Neural cell (in vitro differentiated cells): Measurements from ENCODE around the gene CCDC17. TPM values are rescaled to one million over a fixed set of nuclear protein-coding genes. Genes with fewer than 3 reads are reported as not detected.

Experiments
- H2AFZ ChIP-seq: fragments of 200-600, 300-800 bp; sonication (generic), shearing (Covaris generic); 2 replicates; pipeline ENCODE4 v1.6.0; 2014; ENCODE audit warnings: low read depth, mild to moderate bottlenecking, antibody characterized with exemption, low read length, moderate library complexity
- H3F3A ChIP-seq: fragments of 200-600 bp; shearing (Covaris generic); 2 replicates; pipeline ENCODE4 v1.6.1; 2016; ENCODE audit warnings: mild to moderate bottlenecking, moderate library complexity, mixed read lengths, antibody characterized with exemption, low read length; ENCODE audit not compliant: insufficient read depth, poor library complexity, severe bottlenecking
- H3K27ac ChIP-seq: fragments of 200-600, 300-800 bp; sonication (generic), shearing (Covaris generic); 2 replicates; pipeline ENCODE4 v1.5.1; 2014; ENCODE audit warnings: mild to moderate bottlenecking, low read length, moderate library complexity
- H3K27me3 ChIP-seq: fragments of 300-800, 200-600 bp; sonication (generic), shearing (Covaris generic); 2 replicates; pipeline ENCODE4 v1.6.0; 2014; ENCODE audit warnings: mild to moderate bottlenecking, low read depth, low read length, moderate library complexity; ENCODE audit not compliant: insufficient read depth
- H3K36me3 ChIP-seq: fragments of 300-800, 200-600 bp; sonication (generic), shearing (Covaris generic); 2 replicates; pipeline ENCODE4 v1.5.1; 2014; ENCODE audit warnings: mild to moderate bottlenecking, antibody characterized with exemption, low read length, moderate library complexity; ENCODE audit not compliant: insufficient read depth
- H3K4me2 ChIP-seq: fragments of 300-800, 200-600 bp; sonication (generic), shearing (Covaris generic); 2 replicates; pipeline ENCODE4 v1.6.0; 2014; ENCODE audit warnings: mild to moderate bottlenecking, low read length
- H3K4me3 ChIP-seq: fragments of 300-800, 200-600 bp; sonication (generic), shearing (Covaris generic); 2 replicates; pipeline ENCODE4 v1.5.1; 2014; ENCODE audit warnings: mild to moderate bottlenecking, low read length, moderate library complexity
- H3K79me2 ChIP-seq: fragments of 200-600 bp; shearing (Covaris generic); replicated peaks from 2 replicates; pipeline ENCODE4 v1.6.0; 2014; ENCODE audit warnings: mild to moderate bottlenecking, low read length, moderate library complexity; ENCODE audit not compliant: insufficient read depth
- H3K9ac ChIP-seq: fragments of 300-800, 200-600 bp; sonication (generic), shearing (Covaris generic); 2 replicates; pipeline ENCODE4 v1.6.1; 2016; ENCODE audit warnings: mild to moderate bottlenecking, low read length, mixed read lengths
- H3K9me2 ChIP-seq: fragments of 200-600 bp; shearing (Covaris generic); 2 replicates; pipeline ENCODE4 v1.6.1; 2016; ENCODE audit warnings: mild to moderate bottlenecking, low read length, mixed read lengths; ENCODE audit not compliant: insufficient read depth
- H3K9me3 ChIP-seq: fragments of 200-600, 300-800 bp; sonication (generic), shearing (Covaris generic); 2 replicates; pipeline ENCODE4 v1.6.1; 2016; ENCODE audit warnings: mild to moderate bottlenecking, mixed run types, low read length, moderate library complexity, mixed read lengths
- H4K20me1 ChIP-seq: fragments of 200-600 bp; shearing (Covaris generic); 2 replicates; pipeline ENCODE4 v1.6.1; 2016; ENCODE audit warnings: mild to moderate bottlenecking, mixed run types; ENCODE audit not compliant: insufficient read depth
- CTCF ChIP-seq: fragments of 450-650 bp; IDR thresholded peaks from 2 replicates; pipeline ENCODE4 v1.5.1; 2014; ENCODE audit warnings: antibody characterized with exemption, mild to moderate bottlenecking, moderate library complexity; ENCODE audit not compliant: poor library complexity, severe bottlenecking
- EP300 ChIP-seq: fragments of 450-650 bp; conservative IDR thresholded peaks from 2 replicates; pipeline ENCODE4 v1.6.1; 2014; ENCODE audit warnings: antibody characterized with exemption, mild to moderate bottlenecking, moderate library complexity; ENCODE audit not compliant: poor library complexity, severe bottlenecking
- EZH2 ChIP-seq: fragments of 200-600, 300-800 bp; shearing (Covaris generic), sonication (generic); IDR thresholded peaks from 2 replicates; pipeline ENCODE4 v1.6.1; 2014; ENCODE audit warnings: antibody characterized with exemption, low read length, borderline replicate concordance, mild to moderate bottlenecking; ENCODE audit not compliant: insufficient read depth, poor library complexity, severe bottlenecking
- MXI1 ChIP-seq: fragments of 450-650 bp; conservative IDR thresholded peaks from 2 replicates; pipeline ENCODE4 v1.6.1; 2014; ENCODE audit warnings: antibody characterized with exemption, mild to moderate bottlenecking; ENCODE audit not compliant: poor library complexity, severe bottlenecking
- POLR2AphosphoS5 ChIP-seq: IDR thresholded peaks from 2 replicates; pipeline ENCODE4 v1.6.1; 2012
- RAD21 ChIP-seq: fragments of 450-650 bp; conservative IDR thresholded peaks from 2 replicates; pipeline ENCODE4 v1.6.1; 2014; ENCODE audit warnings: antibody characterized with exemption, mild to moderate bottlenecking, moderate library complexity
- SMC3 ChIP-seq: fragments of 450-650 bp; conservative IDR thresholded peaks from 2 replicates; pipeline ENCODE4 v1.6.1; 2014; ENCODE audit warnings: antibody characterized with exemption, mild to moderate bottlenecking, moderate library complexity; ENCODE audit not compliant: poor library complexity
- TAF1 ChIP-seq: IDR thresholded peaks from 2 replicates; pipeline ENCODE4 v1.6.1; 2012; ENCODE audit warnings: low read depth
- polyA plus RNA-seq: library from polyadenylated mRNA; depleted of rRNA; stranded (reverse); fragments of >200 nt; gene quantifications from 2 replicates; pipeline ENCODE4 v1.2.3, GENCODE V29; 2014
- TF ChIP-seq, protein P1 (sequence below): IDR thresholded peaks from 2 replicates; pipeline ENCODE4 v1.6.1; 2012; ENCODE audit warnings: borderline replicate concordance

Gene CCDC17
- polyA plus RNA-seq, 1 donor from 2014 or later, result 1.1 TPM

DNA sequence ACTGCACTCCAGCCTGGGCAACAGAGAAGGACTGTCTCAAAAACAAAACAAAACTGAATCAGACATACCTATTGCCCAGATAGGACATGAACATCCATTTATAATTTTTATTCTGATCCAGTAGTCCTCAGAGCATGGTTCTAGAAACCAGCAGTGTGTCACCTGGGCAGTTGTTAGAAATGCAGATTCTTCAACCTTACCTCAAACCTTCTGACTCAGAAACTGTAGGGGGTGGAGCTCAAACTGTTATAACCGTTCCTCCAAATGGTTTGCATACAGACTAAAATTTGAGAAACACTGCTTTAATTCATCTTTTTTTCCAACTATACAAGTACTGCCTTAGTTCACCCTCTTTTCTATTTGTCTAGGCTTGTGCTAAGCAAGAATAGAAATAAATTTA is 34.0 kb downstream of the CCDC17 start:
- Histone ChIP-seq H3K4me2 (no peak overlapping the region), H3K27ac (no peak overlapping the region)

DNA sequence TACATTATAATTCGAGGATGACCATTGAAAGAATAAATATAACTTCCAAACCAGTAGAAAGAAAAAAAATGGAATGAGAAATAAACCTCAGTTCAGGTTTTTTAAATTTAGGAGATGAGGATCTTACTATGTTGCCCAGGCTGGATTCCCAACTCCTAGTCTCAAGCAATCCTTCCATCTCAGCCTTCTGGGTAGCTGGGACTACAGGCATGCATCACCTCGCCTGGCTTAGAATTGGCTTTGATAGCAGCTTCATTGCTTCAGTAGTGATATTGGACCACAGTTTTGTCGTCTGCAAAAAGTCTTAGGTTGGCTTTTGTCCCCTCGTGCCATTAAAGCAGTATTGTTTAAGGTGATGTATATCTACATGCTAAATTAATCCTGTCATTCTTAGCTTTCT is 37.1 kb downstream of the CCDC17 start:
- Histone ChIP-seq H3K36me3 (no peaks in the 10 kb centered on the region), H3K4me3 (no peak overlapping the region), H3K27me3 (no peaks in the 10 kb centered on the region), H3K79me2 (peaks cover 58% of the 10 kb centered on the region), H2AFZ (no peak overlapping the region), H4K20me1 (peaks cover 2% of the 10 kb centered on the region), H3K9ac (no peak overlapping the region), H3K9me3 (no peaks in the 10 kb centered on the region), H3K9me2 (no peaks in the 10 kb centered on the region), H3K27ac (no peak overlapping the region), H3F3A (no peaks in the 10 kb centered on the region), H3K4me2 (no peak overlapping the region)
- TF ChIP-seq POLR2AphosphoS5, result no peak
- TF ChIP-seq RAD21, result no peak
- TF ChIP-seq MXI1, result no peak
- TF ChIP-seq TAF1, result no peak
- TF ChIP-seq EP300, result no peak
- TF ChIP-seq, protein P1, sequence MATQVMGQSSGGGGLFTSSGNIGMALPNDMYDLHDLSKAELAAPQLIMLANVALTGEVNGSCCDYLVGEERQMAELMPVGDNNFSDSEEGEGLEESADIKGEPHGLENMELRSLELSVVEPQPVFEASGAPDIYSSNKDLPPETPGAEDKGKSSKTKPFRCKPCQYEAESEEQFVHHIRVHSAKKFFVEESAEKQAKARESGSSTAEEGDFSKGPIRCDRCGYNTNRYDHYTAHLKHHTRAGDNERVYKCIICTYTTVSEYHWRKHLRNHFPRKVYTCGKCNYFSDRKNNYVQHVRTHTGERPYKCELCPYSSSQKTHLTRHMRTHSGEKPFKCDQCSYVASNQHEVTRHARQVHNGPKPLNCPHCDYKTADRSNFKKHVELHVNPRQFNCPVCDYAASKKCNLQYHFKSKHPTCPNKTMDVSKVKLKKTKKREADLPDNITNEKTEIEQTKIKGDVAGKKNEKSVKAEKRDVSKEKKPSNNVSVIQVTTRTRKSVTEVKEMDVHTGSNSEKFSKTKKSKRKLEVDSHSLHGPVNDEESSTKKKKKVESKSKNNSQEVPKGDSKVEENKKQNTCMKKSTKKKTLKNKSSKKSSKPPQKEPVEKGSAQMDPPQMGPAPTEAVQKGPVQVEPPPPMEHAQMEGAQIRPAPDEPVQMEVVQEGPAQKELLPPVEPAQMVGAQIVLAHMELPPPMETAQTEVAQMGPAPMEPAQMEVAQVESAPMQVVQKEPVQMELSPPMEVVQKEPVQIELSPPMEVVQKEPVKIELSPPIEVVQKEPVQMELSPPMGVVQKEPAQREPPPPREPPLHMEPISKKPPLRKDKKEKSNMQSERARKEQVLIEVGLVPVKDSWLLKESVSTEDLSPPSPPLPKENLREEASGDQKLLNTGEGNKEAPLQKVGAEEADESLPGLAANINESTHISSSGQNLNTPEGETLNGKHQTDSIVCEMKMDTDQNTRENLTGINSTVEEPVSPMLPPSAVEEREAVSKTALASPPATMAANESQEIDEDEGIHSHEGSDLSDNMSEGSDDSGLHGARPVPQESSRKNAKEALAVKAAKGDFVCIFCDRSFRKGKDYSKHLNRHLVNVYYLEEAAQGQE, result no peak
- TF ChIP-seq SMC3, result no peak

More for the DNA sequence above, 34.0 kb downstream of the CCDC17 start:
- Histone ChIP-seq H3K79me2 (peaks cover 68% of the 10 kb centered on the region), H4K20me1 (peaks cover 2% of the 10 kb centered on the region), H3K36me3 (no peaks in the 10 kb centered on the region), H3K4me3 (no peak overlapping the region), H3K9me2 (no peaks in the 10 kb centered on the region), H3K9me3 (no peaks in the 10 kb centered on the region), H3F3A (no peaks in the 10 kb centered on the region), H3K27me3 (no peaks in the 10 kb centered on the region), H3K9ac (no peak overlapping the region), H2AFZ (no peak overlapping the region)
- TF ChIP-seq CTCF (no peak), EZH2 (no peak), TAF1 (no peak), MXI1 (no peak), POLR2AphosphoS5 (no peak), EP300 (no peak), SMC3 (no peak), RAD21 (no peak)
- TF ChIP-seq, protein P1, result no peak
